ENCODE data around the gene ASTN2.

The ASTN2 gene

DNA sequence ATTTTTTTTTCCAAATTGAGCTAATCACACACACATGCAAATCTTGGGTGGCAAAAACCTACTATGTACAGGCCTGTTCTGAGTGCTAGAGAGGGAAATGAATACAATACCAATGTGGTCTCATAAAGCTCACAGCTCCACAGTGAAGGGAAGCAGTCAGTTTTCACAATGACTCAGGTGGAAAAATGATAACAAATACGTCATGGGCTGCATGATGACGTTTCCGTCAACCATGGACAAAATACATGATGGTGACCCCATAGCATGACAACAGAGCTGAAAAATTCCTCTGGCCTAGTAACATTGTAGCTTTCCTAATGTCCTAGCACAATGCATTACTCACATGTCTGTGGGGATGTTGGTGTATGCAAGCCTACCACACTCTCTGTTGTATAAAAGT, 475.2 kb downstream of the ASTN2 start:
- no peak for DNase-seq (ENCODE audit: low spot score)
- no peak overlapping the region for H3K4me2 ChIP-seq (ENCODE audit: insufficient read depth, low read length, poor library complexity, severe bottlenecking)
- H3K18ac ChIP-seq (ENCODE audit: low read length) = no peak overlapping the region
- WGBS, 2 donors (ENCODE audit: extremely low coverage in 2 of 2, insufficient read length in 2 of 2, insufficient replicate concordance in 1 of 2) = no CpG with 5 or more reads among the region's 3 CpGs
- no peaks in the 10 kb centered on the region for H3K36me3 ChIP-seq (replicated peaks in 1 of 2; ENCODE audit: control insufficient read depth in 2 of 2, insufficient read depth in 2 of 2, low read length in 2 of 2)
- no peak overlapping the region for H4K91ac ChIP-seq (ENCODE audit: low read depth, low read length, poor library complexity)
- no peak overlapping the region for H2BK120ac ChIP-seq (ENCODE audit: low read depth, low read length)
- no peak overlapping the region for H2BK5ac ChIP-seq (ENCODE audit: low read length)
- peaks cover 2% of the 10 kb centered on the region for H3K79me1 ChIP-seq (ENCODE audit: low read depth, low read length)
- no peak overlapping the region for H3K27ac ChIP-seq (replicated peaks; ENCODE audit: low read length)
- no peak overlapping the region for H3K9ac ChIP-seq (ENCODE audit: low read depth, low read length, poor library complexity)
- no peak overlapping the region for H2AK5ac ChIP-seq (ENCODE audit: low read depth, low read length)
- H3K27me3 ChIP-seq (ENCODE audit: control insufficient read depth in 3 of 3, insufficient read depth in 3 of 3, low read depth in 1 of 3, low read length in 3 of 3) = no peaks in the 10 kb centered on the region
- no peak overlapping the region for H2AFZ ChIP-seq (ENCODE audit: low read length)
- no peak overlapping the region for H3K23ac ChIP-seq (ENCODE audit: low read depth, low read length, poor library complexity)
- no peaks in the 10 kb centered on the region for H3K9me3 ChIP-seq (replicated peaks in 1 of 2; ENCODE audit: control insufficient read depth in 2 of 2, insufficient read depth in 1 of 2, low read depth in 1 of 2, low read length in 2 of 2)
- no peak overlapping the region for H2BK15ac ChIP-seq (ENCODE audit: low read length)
- H3K4me3 ChIP-seq (ENCODE audit: low read length in 2 of 2) = no peak overlapping the region
- H3K4me1 ChIP-seq (ENCODE audit: control insufficient read depth in 2 of 2, insufficient read depth in 1 of 2, low read depth in 1 of 2, low read length in 2 of 2) = no peaks in the 10 kb centered on the region
- H3K14ac ChIP-seq (ENCODE audit: low read length) = no peak overlapping the region
- no peak overlapping the region for H4K8ac ChIP-seq (ENCODE audit: low read depth, low read length)
- no peak overlapping the region for H2BK12ac ChIP-seq (ENCODE audit: low read length)
- H3K4ac ChIP-seq (ENCODE audit: low read length) = no peak overlapping the region

- Histone ChIP-seq H2BK15ac (ENCODE audit: low read length) (no peak overlapping the region), H3K9ac (ENCODE audit: low read depth, low read length, poor library complexity) (no peak overlapping the region), H3K4me2 (ENCODE audit: insufficient read depth, low read length, poor library complexity, severe bottlenecking) (no peak overlapping the region), H3K36me3 (replicated peaks in 1 of 2; ENCODE audit: control insufficient read depth in 2 of 2, insufficient read depth in 2 of 2, low read length in 2 of 2) (no peaks in the 10 kb centered on the region), H3K4me1 (ENCODE audit: control insufficient read depth in 2 of 2, insufficient read depth in 1 of 2, low read depth in 1 of 2, low read length in 2 of 2) (no peaks in the 10 kb centered on the region), H4K8ac (ENCODE audit: low read depth, low read length) (no peak overlapping the region), H2BK12ac (ENCODE audit: low read length) (no peak overlapping the region), H2BK120ac (ENCODE audit: low read depth, low read length) (no peak overlapping the region), H3K4ac (ENCODE audit: low read length) (no peak overlapping the region), H3K27ac (replicated peaks; ENCODE audit: low read length) (no peak overlapping the region), H3K27me3 (ENCODE audit: control insufficient read depth in 3 of 3, insufficient read depth in 3 of 3, low read depth in 1 of 3, low read length in 3 of 3) (no peaks in the 10 kb centered on the region), H2AK5ac (ENCODE audit: low read depth, low read length) (no peak overlapping the region), H3K4me3 (ENCODE audit: low read length in 2 of 2) (no peak overlapping the region), H3K79me1 (ENCODE audit: low read depth, low read length) (peaks cover 2% of the 10 kb centered on the region), H3K18ac (ENCODE audit: low read length) (no peak overlapping the region), H2BK5ac (ENCODE audit: low read length) (no peak overlapping the region), H2AFZ (ENCODE audit: low read length) (no peak overlapping the region), H4K91ac (ENCODE audit: low read depth, low read length, poor library complexity) (no peak overlapping the region), H3K9me3 (replicated peaks in 1 of 2; ENCODE audit: control insufficient read depth in 2 of 2, insufficient read depth in 1 of 2, low read depth in 1 of 2, low read length in 2 of 2) (no peaks in the 10 kb centered on the region), H3K14ac (ENCODE audit: low read length) (no peak overlapping the region), H3K23ac (ENCODE audit: low read depth, low read length, poor library complexity) (no peak overlapping the region)
- no CpG with 5 or more reads among the region's 1 CpG for WGBS, 2 donors (ENCODE audit: extremely low coverage in 2 of 2, insufficient read length in 2 of 2, insufficient replicate concordance in 1 of 2)
- no peak for DNase-seq (ENCODE audit: low spot score)
Measured at GRCh38 chr9:116939161-116939560, 475.7 kb downstream of the ASTN2 start.

DNA sequence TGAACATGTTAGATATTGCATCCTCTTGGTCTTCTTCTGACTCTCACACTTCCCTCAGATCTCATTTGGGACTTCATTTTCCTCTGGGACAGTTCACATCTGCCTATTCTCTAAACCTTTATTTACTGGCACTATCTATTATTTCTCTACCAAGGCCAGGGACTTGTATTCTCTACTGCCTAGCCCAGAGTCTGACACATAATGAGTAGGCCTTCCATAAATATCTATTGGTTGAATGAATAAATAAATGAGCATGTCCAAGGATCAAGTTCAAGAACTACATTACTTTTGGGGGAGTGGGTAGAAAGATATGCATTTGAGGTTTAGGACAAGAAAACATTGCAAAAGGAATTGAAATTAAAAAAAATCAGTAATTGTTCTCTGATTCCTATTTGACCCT, 477.5 kb downstream of the ASTN2 start:
- Histone ChIP-seq H3K27me3 (ENCODE audit: control insufficient read depth in 3 of 3, insufficient read depth in 3 of 3, low read depth in 1 of 3, low read length in 3 of 3) (no peaks in the 10 kb centered on the region), H2BK12ac (ENCODE audit: low read length) (no peak overlapping the region), H3K79me1 (ENCODE audit: low read depth, low read length) (peaks cover 2% of the 10 kb centered on the region), H2BK120ac (ENCODE audit: low read depth, low read length) (no peak overlapping the region), H3K27ac (replicated peaks; ENCODE audit: low read length) (no peak overlapping the region), H4K8ac (ENCODE audit: low read depth, low read length) (no peak overlapping the region), H3K4me2 (ENCODE audit: insufficient read depth, low read length, poor library complexity, severe bottlenecking) (no peak overlapping the region), H3K14ac (ENCODE audit: low read length) (no peak overlapping the region), H3K9ac (ENCODE audit: low read depth, low read length, poor library complexity) (no peak overlapping the region), H3K18ac (ENCODE audit: low read length) (no peak overlapping the region), H3K4me3 (ENCODE audit: low read length in 2 of 2) (no peak overlapping the region), H3K4me1 (ENCODE audit: control insufficient read depth in 2 of 2, insufficient read depth in 1 of 2, low read depth in 1 of 2, low read length in 2 of 2) (peaks cover 0 to 1% of the 10 kb centered on the region in 2 donors), H2AK5ac (ENCODE audit: low read depth, low read length) (no peak overlapping the region), H3K36me3 (replicated peaks in 1 of 2; ENCODE audit: control insufficient read depth in 2 of 2, insufficient read depth in 2 of 2, low read length in 2 of 2) (no peaks in the 10 kb centered on the region), H3K9me3 (replicated peaks in 1 of 2; ENCODE audit: control insufficient read depth in 2 of 2, insufficient read depth in 1 of 2, low read depth in 1 of 2, low read length in 2 of 2) (no peaks in the 10 kb centered on the region), H3K4ac (ENCODE audit: low read length) (no peak overlapping the region), H2BK15ac (ENCODE audit: low read length) (no peak overlapping the region), H2AFZ (ENCODE audit: low read length) (no peak overlapping the region), H2BK5ac (ENCODE audit: low read length) (no peak overlapping the region), H3K23ac (ENCODE audit: low read depth, low read length, poor library complexity) (no peak overlapping the region), H4K91ac (ENCODE audit: low read depth, low read length, poor library complexity) (no peak overlapping the region)
- DNase-seq (ENCODE audit: low spot score) = no peak

GRCh38 chr9:116935149-116935897, 479.5 kb downstream of the ASTN2 start:
- H3K9ac ChIP-seq (ENCODE audit: low read depth, low read length, poor library complexity) = no peak overlapping the region
- no peak overlapping the region for H2BK5ac ChIP-seq (ENCODE audit: low read length)
- H2BK12ac ChIP-seq (ENCODE audit: low read length) = no peak overlapping the region
- no peak overlapping the region for H2BK120ac ChIP-seq (ENCODE audit: low read depth, low read length)
- H3K4ac ChIP-seq (ENCODE audit: low read length) = no peak overlapping the region
- H3K27me3 ChIP-seq (ENCODE audit: control insufficient read depth in 3 of 3, insufficient read depth in 3 of 3, low read depth in 1 of 3, low read length in 3 of 3) = no peaks in the 10 kb centered on the region
- H3K4me3 ChIP-seq (ENCODE audit: low read length in 2 of 2) = no peak overlapping the region
- H2BK15ac ChIP-seq (ENCODE audit: low read length) = no peak overlapping the region
- H3K14ac ChIP-seq (ENCODE audit: low read length) = no peak overlapping the region
- peaks cover 0 to 1% of the 10 kb centered on the region in 2 donors for H3K4me1 ChIP-seq (ENCODE audit: control insufficient read depth in 2 of 2, insufficient read depth in 1 of 2, low read depth in 1 of 2, low read length in 2 of 2)
- H3K27ac ChIP-seq (replicated peaks; ENCODE audit: low read length) = no peak overlapping the region
- H3K79me1 ChIP-seq (ENCODE audit: low read depth, low read length) = peaks cover 2% of the 10 kb centered on the region
- no peak overlapping the region for H4K91ac ChIP-seq (ENCODE audit: low read depth, low read length, poor library complexity)
- no peak overlapping the region for H3K18ac ChIP-seq (ENCODE audit: low read length)
- H3K9me3 ChIP-seq (replicated peaks in 1 of 2; ENCODE audit: control insufficient read depth in 2 of 2, insufficient read depth in 1 of 2, low read depth in 1 of 2, low read length in 2 of 2) = no peaks in the 10 kb centered on the region
- no peak overlapping the region for H2AK5ac ChIP-seq (ENCODE audit: low read depth, low read length)
- no peak for DNase-seq (ENCODE audit: low spot score)
- H4K8ac ChIP-seq (ENCODE audit: low read depth, low read length) = no peak overlapping the region
- no peaks in the 10 kb centered on the region for H3K36me3 ChIP-seq (replicated peaks in 1 of 2; ENCODE audit: control insufficient read depth in 2 of 2, insufficient read depth in 2 of 2, low read length in 2 of 2)
- WGBS, 2 donors (ENCODE audit: extremely low coverage in 2 of 2, insufficient read length in 2 of 2, insufficient replicate concordance in 1 of 2) = no CpG with 5 or more reads among the region's 5 CpGs
- no peak overlapping the region for H3K23ac ChIP-seq (ENCODE audit: low read depth, low read length, poor library complexity)
- H2AFZ ChIP-seq (ENCODE audit: low read length) = no peak overlapping the region
- H3K4me2 ChIP-seq (ENCODE audit: insufficient read depth, low read length, poor library complexity, severe bottlenecking) = no peak overlapping the region
